GM10266 (cell line): Measurements from ENCODE around the gene FOXK2.

Experiments
- DNase-seq: peaks from one replicate; pipeline ENCODE4 v3.0.0; 2012; ENCODE audit errors: extremely low spot score
- TF ChIP-seq, protein P1 (sequence below): IDR thresholded peaks from 2 replicates; pipeline ENCODE4 v1.5.1; 2012; ENCODE audit warnings: mild to moderate bottlenecking, low read depth; ENCODE audit not compliant: control insufficient read depth, insufficient read depth; ENCODE audit errors: missing control alignments

The FOXK2 gene

GRCh38 chr17:82586576-82587233 lies 67.2 kb downstream of the FOXK2 start:
- DNase-seq: no peak
- TF ChIP-seq, protein P1, sequence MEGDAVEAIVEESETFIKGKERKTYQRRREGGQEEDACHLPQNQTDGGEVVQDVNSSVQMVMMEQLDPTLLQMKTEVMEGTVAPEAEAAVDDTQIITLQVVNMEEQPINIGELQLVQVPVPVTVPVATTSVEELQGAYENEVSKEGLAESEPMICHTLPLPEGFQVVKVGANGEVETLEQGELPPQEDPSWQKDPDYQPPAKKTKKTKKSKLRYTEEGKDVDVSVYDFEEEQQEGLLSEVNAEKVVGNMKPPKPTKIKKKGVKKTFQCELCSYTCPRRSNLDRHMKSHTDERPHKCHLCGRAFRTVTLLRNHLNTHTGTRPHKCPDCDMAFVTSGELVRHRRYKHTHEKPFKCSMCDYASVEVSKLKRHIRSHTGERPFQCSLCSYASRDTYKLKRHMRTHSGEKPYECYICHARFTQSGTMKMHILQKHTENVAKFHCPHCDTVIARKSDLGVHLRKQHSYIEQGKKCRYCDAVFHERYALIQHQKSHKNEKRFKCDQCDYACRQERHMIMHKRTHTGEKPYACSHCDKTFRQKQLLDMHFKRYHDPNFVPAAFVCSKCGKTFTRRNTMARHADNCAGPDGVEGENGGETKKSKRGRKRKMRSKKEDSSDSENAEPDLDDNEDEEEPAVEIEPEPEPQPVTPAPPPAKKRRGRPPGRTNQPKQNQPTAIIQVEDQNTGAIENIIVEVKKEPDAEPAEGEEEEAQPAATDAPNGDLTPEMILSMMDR: no peak

DNA sequence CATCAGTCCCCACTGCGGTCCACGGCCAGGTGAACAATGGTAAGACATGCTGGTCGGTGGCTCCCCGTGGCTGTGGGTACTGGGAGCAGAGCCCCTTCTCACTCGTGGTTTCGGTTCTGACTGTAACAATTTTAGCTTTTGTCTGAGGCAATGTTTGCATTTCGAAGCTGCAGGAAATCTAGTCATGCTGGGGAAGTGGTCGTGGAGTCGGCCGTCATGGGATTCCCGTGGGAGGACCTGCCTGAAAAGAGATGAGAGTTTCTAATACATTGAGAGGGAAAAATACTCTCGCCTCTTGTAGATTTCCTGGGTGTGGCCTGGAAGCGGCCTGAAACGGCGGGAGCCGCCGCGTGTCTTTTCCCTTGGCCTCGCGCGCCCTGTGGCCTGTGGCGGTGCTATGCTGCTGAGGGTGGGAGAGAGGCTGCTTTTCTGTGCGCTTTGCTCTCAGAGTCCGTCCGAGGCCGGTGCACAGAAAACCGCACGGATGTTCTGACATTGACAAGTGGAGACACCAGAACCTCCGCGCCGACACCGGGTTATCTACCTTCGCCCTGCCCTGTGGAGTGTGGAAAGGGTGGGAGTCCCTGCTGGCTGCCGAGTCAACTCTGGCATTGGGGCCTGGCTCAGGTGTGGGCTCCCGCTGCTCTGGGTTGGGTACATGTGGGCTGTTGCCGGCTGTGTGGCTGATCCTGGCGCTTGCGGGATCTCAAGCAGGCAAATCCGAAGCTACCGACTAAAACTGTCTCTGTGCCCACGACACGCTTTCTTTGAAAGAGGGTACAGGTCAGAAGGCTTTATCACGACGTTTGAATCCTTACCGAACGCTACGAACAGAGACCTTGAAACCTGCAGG lies 67.9 kb downstream of the FOXK2 start:
- no peak for DNase-seq
- TF ChIP-seq, protein P1: no peak

DNA sequence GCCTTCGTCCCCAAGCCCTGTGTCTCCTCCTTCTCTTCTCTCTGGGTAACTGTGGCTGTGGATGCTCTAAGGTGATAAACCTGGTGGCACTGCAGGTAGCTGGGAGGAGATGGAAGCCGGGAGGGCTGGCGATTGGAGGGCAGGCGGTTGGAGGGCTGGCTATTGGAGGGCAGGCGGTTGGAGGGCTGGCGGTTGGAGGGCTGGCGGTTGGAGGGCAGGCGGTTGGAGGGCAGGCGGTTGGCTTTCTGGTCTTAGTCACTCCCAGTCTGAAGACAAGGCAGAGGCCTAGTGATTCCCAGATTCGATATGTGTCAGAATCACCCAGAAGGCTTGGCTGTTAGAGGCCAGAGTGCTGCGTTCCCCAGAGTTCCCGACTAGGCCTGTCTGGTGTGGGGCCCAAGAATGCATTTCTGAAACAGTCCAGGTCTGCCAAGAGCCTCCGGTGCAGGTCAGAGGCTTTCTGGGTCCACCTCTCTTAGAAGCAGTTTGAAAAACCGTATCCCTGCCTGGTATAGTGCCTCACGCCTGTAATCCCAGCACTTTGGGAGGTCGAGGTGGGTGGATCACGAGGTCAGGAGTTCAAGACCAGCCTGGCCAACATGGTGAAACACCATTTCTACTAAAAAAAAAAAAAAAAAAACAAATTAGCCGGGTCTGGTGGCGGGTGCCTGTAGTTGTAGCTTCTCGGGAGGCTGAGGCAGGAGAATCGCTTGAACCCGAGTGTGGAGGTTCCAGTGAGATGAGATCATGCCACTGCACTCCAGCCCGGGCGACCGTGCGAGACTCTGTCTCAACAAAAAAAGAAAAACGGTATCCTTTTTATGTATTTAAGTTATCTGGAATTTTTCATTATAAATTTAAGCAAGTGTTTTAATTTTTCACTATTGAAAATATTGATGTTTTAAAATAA lies 69.0 kb downstream of the FOXK2 start:
- DNase-seq: no peak
- TF ChIP-seq, protein P1: no peak

DNA sequence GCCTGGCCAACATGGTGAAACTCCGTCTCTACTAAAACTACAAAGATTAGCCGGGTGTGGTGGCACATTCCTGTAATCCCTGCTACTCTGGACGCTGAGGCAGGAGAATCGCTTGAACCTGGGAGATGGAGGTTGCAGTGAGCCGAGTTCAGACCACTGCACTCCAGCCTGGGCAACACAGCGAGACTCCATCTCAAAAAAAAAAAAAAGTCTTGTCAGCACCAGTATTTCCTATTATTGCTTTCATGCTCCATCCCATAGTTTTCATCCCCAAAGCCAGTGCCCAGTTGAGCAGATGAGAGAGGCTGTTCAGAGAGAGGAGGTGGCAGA lies 70.3 kb downstream of the FOXK2 start:
- TF ChIP-seq, protein P1: no peak
- no peak for DNase-seq

DNA sequence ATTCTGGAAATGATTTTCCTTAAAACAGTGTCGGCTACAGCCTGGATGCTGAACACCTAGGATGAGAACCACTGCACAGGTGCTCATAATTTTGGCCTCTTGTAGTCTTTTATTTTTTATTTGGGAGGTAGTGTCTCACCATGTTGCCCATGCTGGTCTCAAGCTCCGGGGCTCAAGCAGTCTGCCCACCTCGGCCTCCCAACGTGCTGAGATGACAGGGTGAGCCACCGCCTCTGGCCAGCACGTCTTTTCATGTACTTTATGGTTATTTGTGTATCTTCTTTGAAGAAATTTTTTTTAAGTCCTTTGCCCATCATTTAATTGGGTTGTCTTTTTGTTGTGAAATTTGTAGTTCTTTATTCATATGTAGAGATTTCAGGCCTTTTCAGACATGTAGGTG lies 70.7 kb downstream of the FOXK2 start:
- TF ChIP-seq, protein P1: no peak

GRCh38 chr17:82590881-82591539 lies 71.5 kb downstream of the FOXK2 start:
- TF ChIP-seq, protein P1: no peak
- DNase-seq: no peak

More for the DNA sequence above, 70.7 kb downstream of the FOXK2 start:
- no peak for DNase-seq
